Measurements from ENCODE around the gene LHX1.

LHX1 gene

DNA sequence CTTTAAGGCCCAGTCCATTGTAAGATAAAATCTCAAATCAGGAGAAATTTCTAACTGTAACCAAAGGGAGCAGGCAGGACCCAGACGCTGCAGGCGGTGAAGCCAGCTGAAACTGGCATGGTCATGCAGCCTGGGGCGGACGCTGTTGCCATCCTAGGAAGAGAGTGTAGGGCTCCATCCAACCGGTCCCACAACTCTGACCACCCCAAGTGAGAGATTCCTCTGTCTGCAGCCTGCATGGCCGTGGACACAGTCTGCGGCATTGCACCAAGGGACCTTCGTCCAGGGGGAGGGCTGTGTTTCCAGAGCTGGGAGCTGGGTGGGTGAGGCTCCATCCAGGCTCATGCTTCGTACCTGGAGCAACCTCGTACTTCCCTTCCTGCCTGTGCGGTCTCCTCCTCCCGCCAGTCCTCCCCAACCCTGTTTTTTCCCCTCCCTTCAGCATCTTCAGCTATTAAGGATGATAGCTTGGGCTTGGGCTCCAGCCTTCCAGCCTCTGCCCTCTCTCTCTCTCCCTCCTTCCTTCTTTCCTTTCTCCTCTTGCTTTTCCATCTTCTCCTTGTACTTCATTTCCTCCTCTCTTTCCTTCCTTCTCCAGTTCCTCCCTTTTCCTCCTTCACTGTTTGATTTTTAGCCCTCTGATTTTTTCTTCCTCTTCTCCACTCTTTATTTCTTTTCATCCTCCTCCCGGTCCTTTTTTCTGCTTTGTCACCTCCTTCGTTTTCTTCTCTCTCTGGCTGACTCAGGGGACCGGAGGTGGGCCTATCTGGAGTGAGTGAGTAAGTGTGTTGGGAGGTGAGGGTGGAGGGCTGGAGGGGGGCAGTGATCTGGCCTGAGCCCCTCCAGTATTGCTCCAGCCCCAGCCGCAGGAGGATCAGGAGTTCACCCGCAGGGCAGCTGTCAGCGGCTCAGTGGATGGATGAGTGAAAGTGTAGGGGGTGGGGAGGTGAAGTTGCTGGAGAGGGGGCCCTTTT is 17.0 kb upstream of the LHX1 start (continued):
- TF ChIP-seq, protein P1, sequence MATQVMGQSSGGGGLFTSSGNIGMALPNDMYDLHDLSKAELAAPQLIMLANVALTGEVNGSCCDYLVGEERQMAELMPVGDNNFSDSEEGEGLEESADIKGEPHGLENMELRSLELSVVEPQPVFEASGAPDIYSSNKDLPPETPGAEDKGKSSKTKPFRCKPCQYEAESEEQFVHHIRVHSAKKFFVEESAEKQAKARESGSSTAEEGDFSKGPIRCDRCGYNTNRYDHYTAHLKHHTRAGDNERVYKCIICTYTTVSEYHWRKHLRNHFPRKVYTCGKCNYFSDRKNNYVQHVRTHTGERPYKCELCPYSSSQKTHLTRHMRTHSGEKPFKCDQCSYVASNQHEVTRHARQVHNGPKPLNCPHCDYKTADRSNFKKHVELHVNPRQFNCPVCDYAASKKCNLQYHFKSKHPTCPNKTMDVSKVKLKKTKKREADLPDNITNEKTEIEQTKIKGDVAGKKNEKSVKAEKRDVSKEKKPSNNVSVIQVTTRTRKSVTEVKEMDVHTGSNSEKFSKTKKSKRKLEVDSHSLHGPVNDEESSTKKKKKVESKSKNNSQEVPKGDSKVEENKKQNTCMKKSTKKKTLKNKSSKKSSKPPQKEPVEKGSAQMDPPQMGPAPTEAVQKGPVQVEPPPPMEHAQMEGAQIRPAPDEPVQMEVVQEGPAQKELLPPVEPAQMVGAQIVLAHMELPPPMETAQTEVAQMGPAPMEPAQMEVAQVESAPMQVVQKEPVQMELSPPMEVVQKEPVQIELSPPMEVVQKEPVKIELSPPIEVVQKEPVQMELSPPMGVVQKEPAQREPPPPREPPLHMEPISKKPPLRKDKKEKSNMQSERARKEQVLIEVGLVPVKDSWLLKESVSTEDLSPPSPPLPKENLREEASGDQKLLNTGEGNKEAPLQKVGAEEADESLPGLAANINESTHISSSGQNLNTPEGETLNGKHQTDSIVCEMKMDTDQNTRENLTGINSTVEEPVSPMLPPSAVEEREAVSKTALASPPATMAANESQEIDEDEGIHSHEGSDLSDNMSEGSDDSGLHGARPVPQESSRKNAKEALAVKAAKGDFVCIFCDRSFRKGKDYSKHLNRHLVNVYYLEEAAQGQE (tag by site-specific recombination; IDR thresholded peaks at IDR 0.05): no peak
- TF ChIP-seq KLF10 (tag by site-specific recombination; IDR thresholded peaks at IDR 0.05): no peak
- TF ChIP-seq EGR2 (tag by site-specific recombination; IDR thresholded peaks at IDR 0.05; ENCODE audit: low read depth): peak; percentile 43; the same call in 1 of the 2 replicates
- TF ChIP-seq, protein P2, sequence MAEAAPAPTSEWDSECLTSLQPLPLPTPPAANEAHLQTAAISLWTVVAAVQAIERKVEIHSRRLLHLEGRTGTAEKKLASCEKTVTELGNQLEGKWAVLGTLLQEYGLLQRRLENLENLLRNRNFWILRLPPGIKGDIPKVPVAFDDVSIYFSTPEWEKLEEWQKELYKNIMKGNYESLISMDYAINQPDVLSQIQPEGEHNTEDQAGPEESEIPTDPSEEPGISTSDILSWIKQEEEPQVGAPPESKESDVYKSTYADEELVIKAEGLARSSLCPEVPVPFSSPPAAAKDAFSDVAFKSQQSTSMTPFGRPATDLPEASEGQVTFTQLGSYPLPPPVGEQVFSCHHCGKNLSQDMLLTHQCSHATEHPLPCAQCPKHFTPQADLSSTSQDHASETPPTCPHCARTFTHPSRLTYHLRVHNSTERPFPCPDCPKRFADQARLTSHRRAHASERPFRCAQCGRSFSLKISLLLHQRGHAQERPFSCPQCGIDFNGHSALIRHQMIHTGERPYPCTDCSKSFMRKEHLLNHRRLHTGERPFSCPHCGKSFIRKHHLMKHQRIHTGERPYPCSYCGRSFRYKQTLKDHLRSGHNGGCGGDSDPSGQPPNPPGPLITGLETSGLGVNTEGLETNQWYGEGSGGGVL (tag by site-specific recombination; IDR thresholded peaks at IDR 0.05): peak; percentile 64; the same call in 1 of the 2 replicates
- 0 out of 2 replicates have a peak, but pooled peaks have one; percentile 26 for TF ChIP-seq ZNF707 (tag by site-specific recombination; IDR thresholded peaks at IDR 0.05)
- peak; percentile 72 for TF ChIP-seq PRDM1 (tag by site-specific recombination; IDR thresholded peaks at IDR 0.05)

DNA sequence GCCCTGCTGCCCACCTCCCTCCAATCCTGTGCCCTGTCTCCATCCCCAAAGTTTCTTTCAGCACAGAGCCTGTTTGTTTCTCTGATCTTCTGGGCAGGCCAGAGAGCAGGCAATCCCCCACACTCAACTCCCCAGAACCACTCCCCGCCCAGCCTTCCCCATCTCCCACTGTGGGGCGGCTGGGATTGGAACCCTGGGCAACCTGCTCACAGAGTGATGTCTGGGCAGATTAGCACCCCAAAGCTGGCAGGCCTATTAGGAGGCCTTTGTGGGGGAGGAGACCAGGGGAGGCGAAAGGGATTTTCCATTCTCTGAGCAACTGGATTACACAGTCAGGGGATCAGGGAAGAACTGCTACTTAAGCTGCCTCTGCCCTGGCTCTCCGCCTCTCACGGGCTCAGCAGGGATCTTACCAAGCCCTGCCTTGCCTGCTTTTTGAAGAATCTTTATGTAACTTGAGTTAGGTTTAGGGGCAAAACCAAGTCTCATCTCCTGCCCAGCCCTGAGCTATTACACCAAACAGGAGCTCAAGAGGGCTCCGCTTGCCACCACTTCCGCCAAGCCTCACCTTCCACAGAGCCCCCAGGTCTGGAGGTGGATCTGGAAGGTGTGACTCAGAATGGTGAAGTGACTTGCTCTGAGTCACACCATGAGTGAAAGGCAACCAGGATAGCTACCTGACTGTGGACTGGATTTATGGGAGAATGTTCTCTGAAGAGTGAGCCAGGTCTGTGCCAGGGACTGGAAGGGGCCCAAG is 16.0 kb upstream of the LHX1 start:
- POLR2A ChIA-PET: interaction anchor here (0.5 to 5.4 kb wide), 5 partner anchors 9 to 20 kb away, joined by 3 to 56 read pairs (median 4); partner anchors contain the start of gene LHX1
- TF ChIP-seq, protein P3, sequence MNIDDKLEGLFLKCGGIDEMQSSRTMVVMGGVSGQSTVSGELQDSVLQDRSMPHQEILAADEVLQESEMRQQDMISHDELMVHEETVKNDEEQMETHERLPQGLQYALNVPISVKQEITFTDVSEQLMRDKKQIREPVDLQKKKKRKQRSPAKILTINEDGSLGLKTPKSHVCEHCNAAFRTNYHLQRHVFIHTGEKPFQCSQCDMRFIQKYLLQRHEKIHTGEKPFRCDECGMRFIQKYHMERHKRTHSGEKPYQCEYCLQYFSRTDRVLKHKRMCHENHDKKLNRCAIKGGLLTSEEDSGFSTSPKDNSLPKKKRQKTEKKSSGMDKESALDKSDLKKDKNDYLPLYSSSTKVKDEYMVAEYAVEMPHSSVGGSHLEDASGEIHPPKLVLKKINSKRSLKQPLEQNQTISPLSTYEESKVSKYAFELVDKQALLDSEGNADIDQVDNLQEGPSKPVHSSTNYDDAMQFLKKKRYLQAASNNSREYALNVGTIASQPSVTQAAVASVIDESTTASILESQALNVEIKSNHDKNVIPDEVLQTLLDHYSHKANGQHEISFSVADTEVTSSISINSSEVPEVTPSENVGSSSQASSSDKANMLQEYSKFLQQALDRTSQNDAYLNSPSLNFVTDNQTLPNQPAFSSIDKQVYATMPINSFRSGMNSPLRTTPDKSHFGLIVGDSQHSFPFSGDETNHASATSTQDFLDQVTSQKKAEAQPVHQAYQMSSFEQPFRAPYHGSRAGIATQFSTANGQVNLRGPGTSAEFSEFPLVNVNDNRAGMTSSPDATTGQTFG (tag by site-specific recombination; IDR thresholded peaks at IDR 0.05; ENCODE audit: borderline replicate concordance): no peak
- TF ChIP-seq ZNF501 (tag by site-specific recombination; IDR thresholded peaks at IDR 0.05) (no peak), ZBTB17 (tag by site-specific recombination; IDR thresholded peaks at IDR 0.05) (peak; percentile 65), ZNF664 (tag by site-specific recombination; IDR thresholded peaks at IDR 0.05) (no peak), ZXDB (tag by site-specific recombination; IDR thresholded peaks at IDR 0.05) (no peak), ZNF341 (tag by site-specific recombination; IDR thresholded peaks at IDR 0.05; ENCODE audit: low read depth) (peak; percentile 73), ZNF48 (tag by site-specific recombination; IDR thresholded peaks at IDR 0.05) (no peak), ZNF549 (tag by site-specific recombination; IDR thresholded peaks at IDR 0.05) (no peak), MZF1 (tag by site-specific recombination; IDR thresholded peaks at IDR 0.05; ENCODE audit: borderline replicate concordance) (peak; percentile 93), ZNF274 (IDR thresholded peaks at IDR 0.05; ENCODE audit: low read length) (no peak), ZNF274 (tag by site-specific recombination; IDR thresholded peaks at IDR 0.05; ENCODE audit: borderline replicate concordance) (no peak), ZNF19 (tag by site-specific recombination; IDR thresholded peaks at IDR 0.05; ENCODE audit: low read depth) (no peak), ZNF585B (tag by site-specific recombination; IDR thresholded peaks at IDR 0.05) (no peak), TRIM28 (IDR thresholded peaks at IDR 0.05; ENCODE audit: borderline replicate concordance, low read length) (peak; percentile 58; the same call in 1 of the 2 replicates), ZBTB20 (tag by site-specific recombination; IDR thresholded peaks at IDR 0.05) (peak; percentile 27; the same call in 1 of the 2 replicates), ZNF10 (tag by site-specific recombination; IDR thresholded peaks at IDR 0.05) (no peak)
- TF ChIP-seq, protein P4, sequence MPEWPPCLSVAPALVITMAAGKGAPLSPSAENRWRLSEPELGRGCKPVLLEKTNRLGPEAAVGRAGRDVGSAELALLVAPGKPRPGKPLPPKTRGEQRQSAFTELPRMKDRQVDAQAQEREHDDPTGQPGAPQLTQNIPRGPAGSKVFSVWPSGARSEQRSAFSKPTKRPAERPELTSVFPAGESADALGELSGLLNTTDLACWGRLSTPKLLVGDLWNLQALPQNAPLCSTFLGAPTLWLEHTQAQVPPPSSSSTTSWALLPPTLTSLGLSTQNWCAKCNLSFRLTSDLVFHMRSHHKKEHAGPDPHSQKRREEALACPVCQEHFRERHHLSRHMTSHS (tag by site-specific recombination; IDR thresholded peaks at IDR 0.05): no peak
- TF ChIP-seq, protein P5, sequence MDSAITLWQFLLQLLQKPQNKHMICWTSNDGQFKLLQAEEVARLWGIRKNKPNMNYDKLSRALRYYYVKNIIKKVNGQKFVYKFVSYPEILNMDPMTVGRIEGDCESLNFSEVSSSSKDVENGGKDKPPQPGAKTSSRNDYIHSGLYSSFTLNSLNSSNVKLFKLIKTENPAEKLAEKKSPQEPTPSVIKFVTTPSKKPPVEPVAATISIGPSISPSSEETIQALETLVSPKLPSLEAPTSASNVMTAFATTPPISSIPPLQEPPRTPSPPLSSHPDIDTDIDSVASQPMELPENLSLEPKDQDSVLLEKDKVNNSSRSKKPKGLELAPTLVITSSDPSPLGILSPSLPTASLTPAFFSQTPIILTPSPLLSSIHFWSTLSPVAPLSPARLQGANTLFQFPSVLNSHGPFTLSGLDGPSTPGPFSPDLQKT (IDR thresholded peaks at IDR 0.05; ENCODE audit: borderline replicate concordance, low read depth, low read length): no peak

More for the DNA sequence above, 16.0 kb upstream of the LHX1 start:
- Histone ChIP-seq H3K4me3 (ENCODE audit: low read depth, low read length) (no peak overlapping the region), H3K36me3 (ENCODE audit: control insufficient read depth in 2 of 2, insufficient read depth in 1 of 2, low read length in 2 of 2) (no peaks in the 10 kb centered on the region), H3K4me1 (ENCODE audit: control insufficient read depth, insufficient read depth, low read length) (peaks cover 16% of the 10 kb centered on the region), H3K9me3 (ENCODE audit: control insufficient read depth, insufficient read depth, low read depth, low read length) (no peaks in the 10 kb centered on the region), H3K27ac (ENCODE audit: extremely low read depth, low read depth, low read length) (peak overlapping the region; percentile 56)
- CTCF ChIA-PET: interaction anchor here (0.6 to 1.6 kb wide), 3 partner anchors 12 to 127 kb away, joined by 3 to 4 read pairs (median 3); no protein-coding TSS in a partner anchor

Measured in HEK293 (cell line).